ENCODE measurements around the gene COPB2. TPM values are rescaled to one million over a fixed set of nuclear protein-coding genes. Genes with fewer than 3 reads are reported as not detected.

The COPB2 gene
- total and polyA plus RNA-seq, 2 experiments from 2014 or later: 156 to 170 TPM

- Histone ChIP-seq H3K4me3 (no peak overlapping the region), H3K36me3 (replicated peaks; ENCODE audit: insufficient read depth, low read depth) (no peaks in the 10 kb centered on the region), H3K4me1 (ENCODE audit: insufficient read depth) (peaks cover 8% of the 10 kb centered on the region), H3K9me2 (replicated peaks; ENCODE audit: insufficient read depth) (no peaks in the 10 kb centered on the region), H2AFZ (no peak overlapping the region), H4K20me1 (ENCODE audit: insufficient read depth, poor library complexity, severe bottlenecking) (no peaks in the 10 kb centered on the region), H3K27me3 (no peaks in the 10 kb centered on the region), H3K79me2 (no peaks in the 10 kb centered on the region), H3K27ac (no peak overlapping the region), H3K4me2 (no peak overlapping the region), H3K9me3 (ENCODE audit: low read depth) (no peaks in the 10 kb centered on the region)
- no peak for DNase-seq (ENCODE audit: low spot score)
- no peak for TF ChIP-seq CTCF (IDR thresholded peaks at IDR 0.05; ENCODE audit: poor library complexity)
- 91% methylated on average over 5 of the region's 5 CpGs for WGBS (ENCODE audit: low lambda C conversion rate, missing lambda C conversion rate)
Measured at GRCh38 chr3:139313921-139314320, 75.5 kb downstream of the COPB2 start.

- H3K9me3 ChIP-seq (ENCODE audit: low read depth): no peaks in the 10 kb centered on the region
- H3K27me3 ChIP-seq: no peaks in the 10 kb centered on the region
- H3K27ac ChIP-seq: peak overlapping the region; percentile 72
- WGBS (ENCODE audit: low lambda C conversion rate, missing lambda C conversion rate): 65% methylated on average over 2 of the region's 2 CpGs
- no peaks in the 10 kb centered on the region for H3K79me2 ChIP-seq
- H2AFZ ChIP-seq: no peak overlapping the region
- H3K4me3 ChIP-seq: no peak overlapping the region
- peaks cover 9% of the 10 kb centered on the region for H3K4me1 ChIP-seq (ENCODE audit: insufficient read depth)
- no peaks in the 10 kb centered on the region for H3K9me2 ChIP-seq (replicated peaks; ENCODE audit: insufficient read depth)
- no peaks in the 10 kb centered on the region for H4K20me1 ChIP-seq (ENCODE audit: insufficient read depth, poor library complexity, severe bottlenecking)
- no peak overlapping the region for H3K4me2 ChIP-seq
- DNase-seq (ENCODE audit: low spot score): peak; percentile 42
- no peak for TF ChIP-seq EZH2 (IDR thresholded peaks at IDR 0.05; ENCODE audit: borderline replicate concordance)
- TF ChIP-seq CTCF (IDR thresholded peaks at IDR 0.05; ENCODE audit: poor library complexity): no peak
- no peak for TF ChIP-seq EZH2phosphoT487 (IDR thresholded peaks at IDR 0.05; ENCODE audit: low read depth, severe bottlenecking, unreplicated experiment)
- no peaks in the 10 kb centered on the region for H3K36me3 ChIP-seq (replicated peaks; ENCODE audit: insufficient read depth, low read depth)
Measured at GRCh38 chr3:139312959-139313358, 76.5 kb downstream of the COPB2 start.

- Histone ChIP-seq H3K79me2 (no peaks in the 10 kb centered on the region), H3K36me3 (replicated peaks; ENCODE audit: insufficient read depth, low read depth) (no peaks in the 10 kb centered on the region), H3K4me2 (no peak overlapping the region), H3K9me3 (ENCODE audit: low read depth) (no peaks in the 10 kb centered on the region), H3K4me3 (no peak overlapping the region), H3K4me1 (ENCODE audit: insufficient read depth) (peaks cover 9% of the 10 kb centered on the region), H3K27me3 (no peaks in the 10 kb centered on the region), H3K27ac (peak overlapping the region; percentile 54), H2AFZ (no peak overlapping the region), H4K20me1 (ENCODE audit: insufficient read depth, poor library complexity, severe bottlenecking) (no peaks in the 10 kb centered on the region), H3K9me2 (replicated peaks; ENCODE audit: insufficient read depth) (no peaks in the 10 kb centered on the region)
- no peak for DNase-seq (ENCODE audit: low spot score)
- no peak for TF ChIP-seq CTCF (IDR thresholded peaks at IDR 0.05; ENCODE audit: poor library complexity)
- TF ChIP-seq EZH2phosphoT487 (IDR thresholded peaks at IDR 0.05; ENCODE audit: low read depth, severe bottlenecking, unreplicated experiment): no peak
- TF ChIP-seq EZH2 (IDR thresholded peaks at IDR 0.05; ENCODE audit: borderline replicate concordance): no peak
- WGBS (ENCODE audit: low lambda C conversion rate, missing lambda C conversion rate): 90% methylated on average over 1 of the region's 1 CpG
Measured at GRCh38 chr3:139312416-139312815, 77.0 kb downstream of the COPB2 start.

- Histone ChIP-seq H3K27me3 (no peaks in the 10 kb centered on the region), H3K4me1 (ENCODE audit: insufficient read depth) (peaks cover 9% of the 10 kb centered on the region), H3K4me2 (no peak overlapping the region), H3K27ac (no peak overlapping the region), H3K79me2 (no peaks in the 10 kb centered on the region), H4K20me1 (ENCODE audit: insufficient read depth, poor library complexity, severe bottlenecking) (no peaks in the 10 kb centered on the region), H2AFZ (no peak overlapping the region), H3K9me2 (replicated peaks; ENCODE audit: insufficient read depth) (no peaks in the 10 kb centered on the region), H3K9me3 (ENCODE audit: low read depth) (no peaks in the 10 kb centered on the region), H3K4me3 (no peak overlapping the region), H3K36me3 (replicated peaks; ENCODE audit: insufficient read depth, low read depth) (no peaks in the 10 kb centered on the region)
- WGBS (ENCODE audit: low lambda C conversion rate, missing lambda C conversion rate): 73% methylated on average over 1 of the region's 1 CpG
- no peak for DNase-seq (ENCODE audit: low spot score)
- TF ChIP-seq EZH2 (IDR thresholded peaks at IDR 0.05; ENCODE audit: borderline replicate concordance) (no peak), EZH2phosphoT487 (IDR thresholded peaks at IDR 0.05; ENCODE audit: low read depth, severe bottlenecking, unreplicated experiment) (no peak), CTCF (IDR thresholded peaks at IDR 0.05; ENCODE audit: poor library complexity) (no peak)
Measured at GRCh38 chr3:139311557-139311956, 77.9 kb downstream of the COPB2 start.

Measured in hepatocyte (in vitro differentiated cells).